ENCODE measurements around the gene OR51M1. TPM values are rescaled to one million over a fixed set of nuclear protein-coding genes. Genes with fewer than 3 reads are reported as not detected.
"Not testable (repeated sequence)": the region's sequence is repeated elsewhere in the genome, so short reads cannot be mapped to it uniquely, and the experiment has no call there.

Gene OR51M1
- not detected for total RNA-seq

GRCh38 chr11:5383576-5383975 is at the start of gene OR51M1:
Gene OR51M1 (plus strand): TSS chr11:5383812. CDS start chr11:5389399, 5,587 bp downstream.
- no peak within 1 kb of the TSS for H3K27ac Mint-ChIP-seq

GRCh38 chr11:5335170-5335569 is 48.4 kb upstream of the OR51M1 start:
- Mint-ChIP-seq H3K27ac (no peak overlapping the region), H3K9me3 (no peaks in the 10 kb centered on the region), H3K36me3 (ENCODE audit: low read depth) (no peaks in the 10 kb centered on the region), H3K4me3 (no peak overlapping the region), H3K4me1 (no peaks in the 10 kb centered on the region), H3K27me3 (peaks cover 8% of the 10 kb centered on the region)
- no peak for ATAC-seq (replicated peaks)

More at GRCh38 chr11:5383576-5383975, at the start of gene OR51M1:
- no peaks in the 10 kb centered on the region for H3K36me3 Mint-ChIP-seq (ENCODE audit: low read depth)
- ATAC-seq (replicated peaks): no peak
- H3K4me3 Mint-ChIP-seq: no peak within 1 kb of the TSS
- H3K27me3 Mint-ChIP-seq: peaks cover 8% of the 10 kb centered on the region
- no peaks in the 10 kb centered on the region for H3K9me3 Mint-ChIP-seq
- H3K4me1 Mint-ChIP-seq: no peaks in the 10 kb centered on the region

GRCh38 chr11:5336331-5336730 is 47.3 kb upstream of the OR51M1 start:
- no peaks in the 10 kb centered on the region for H3K36me3 Mint-ChIP-seq (ENCODE audit: low read depth)
- H3K27me3 Mint-ChIP-seq: peaks cover 8% of the 10 kb centered on the region

GRCh38 chr11:5337253-5337652 is 46.4 kb upstream of the OR51M1 start:
- H3K4me1 Mint-ChIP-seq; H3K27ac Mint-ChIP-seq; H3K27me3 Mint-ChIP-seq; ATAC-seq (replicated peaks); H3K9me3 Mint-ChIP-seq; H3K4me3 Mint-ChIP-seq; H3K36me3 Mint-ChIP-seq (ENCODE audit: low read depth): not testable (repeated sequence)

More at GRCh38 chr11:5336331-5336730, 47.3 kb upstream of the OR51M1 start:
- ATAC-seq (replicated peaks): no peak
- Mint-ChIP-seq H3K9me3 (no peaks in the 10 kb centered on the region), H3K27ac (no peak overlapping the region), H3K4me1 (no peaks in the 10 kb centered on the region), H3K4me3 (no peak overlapping the region)

GRCh38 chr11:5339771-5340322 is 43.8 kb upstream of the OR51M1 start:
- Mint-ChIP-seq H3K27ac (no peak overlapping the region), H3K9me3 (no peaks in the 10 kb centered on the region), H3K27me3 (peaks cover 13% of the 10 kb centered on the region), H3K36me3 (ENCODE audit: low read depth) (no peaks in the 10 kb centered on the region), H3K4me3 (no peak overlapping the region), H3K4me1 (no peaks in the 10 kb centered on the region)
- no peak for ATAC-seq (replicated peaks)

- peaks cover 18% of the 10 kb centered on the region for H3K27me3 Mint-ChIP-seq
- no peak for ATAC-seq (replicated peaks)
- no peak within 1 kb of the TSS for H3K27ac Mint-ChIP-seq
- no peak within 1 kb of the TSS for H3K4me3 Mint-ChIP-seq
- no peaks in the 10 kb centered on the region for H3K36me3 Mint-ChIP-seq (ENCODE audit: low read depth)
- H3K4me1 Mint-ChIP-seq: no peaks in the 10 kb centered on the region
- H3K9me3 Mint-ChIP-seq: peaks cover 3% of the 10 kb centered on the region
Observed at GRCh38 chr11:5343474-5344335, 39.9 kb upstream of the OR51M1 start, which contains the start of gene OR51B5. Gene OR51B5 (minus strand): TSS chr11:5343524. CDS start chr11:5343524, 0 bp downstream.

- H3K36me3 Mint-ChIP-seq (ENCODE audit: low read depth): no peaks in the 10 kb centered on the region
- H3K4me1 Mint-ChIP-seq: no peaks in the 10 kb centered on the region
- peaks cover 3% of the 10 kb centered on the region for H3K9me3 Mint-ChIP-seq
- no peak for ATAC-seq (replicated peaks)
- H3K27me3 Mint-ChIP-seq: peaks cover 12% of the 10 kb centered on the region
- H3K27ac Mint-ChIP-seq: no peak overlapping the region
- H3K4me3 Mint-ChIP-seq: no peak overlapping the region
Observed at GRCh38 chr11:5345831-5346230, 37.8 kb upstream of the OR51M1 start.

- Mint-ChIP-seq H3K4me1 (no peaks in the 10 kb centered on the region), H3K27ac (no peak overlapping the region), H3K4me3 (no peak overlapping the region), H3K27me3 (peaks cover 15% of the 10 kb centered on the region), H3K9me3 (peaks cover 3% of the 10 kb centered on the region), H3K36me3 (ENCODE audit: low read depth) (no peaks in the 10 kb centered on the region)
- no peak for ATAC-seq (replicated peaks)
Observed at GRCh38 chr11:5348551-5349194, 34.9 kb upstream of the OR51M1 start.

- no peak for ATAC-seq (replicated peaks)
Observed at GRCh38 chr11:5349550-5349949, 34.1 kb upstream of the OR51M1 start.

GRCh38 chr11:5351208-5351607 is 32.4 kb upstream of the OR51M1 start, which contains the start of gene OR51B6:
Gene OR51B6 (plus strand): TSS chr11:5351508. CDS start chr11:5351508, 0 bp downstream.
- peaks cover 3% of the 10 kb centered on the region for H3K9me3 Mint-ChIP-seq
- H3K4me3 Mint-ChIP-seq: no peak within 1 kb of the TSS
- H3K27ac Mint-ChIP-seq: no peak within 1 kb of the TSS
- no peaks in the 10 kb centered on the region for H3K36me3 Mint-ChIP-seq (ENCODE audit: low read depth)
- no peak for ATAC-seq (replicated peaks)
- peaks cover 11% of the 10 kb centered on the region for H3K27me3 Mint-ChIP-seq
- H3K4me1 Mint-ChIP-seq: no peaks in the 10 kb centered on the region

More at GRCh38 chr11:5349550-5349949, 34.1 kb upstream of the OR51M1 start:
- Mint-ChIP-seq H3K27ac (no peak overlapping the region), H3K27me3 (peaks cover 15% of the 10 kb centered on the region), H3K36me3 (ENCODE audit: low read depth) (no peaks in the 10 kb centered on the region), H3K9me3 (peaks cover 3% of the 10 kb centered on the region), H3K4me3 (no peak overlapping the region), H3K4me1 (no peaks in the 10 kb centered on the region)

- not testable (repeated sequence) for ATAC-seq (replicated peaks); H3K36me3 Mint-ChIP-seq (ENCODE audit: low read depth); H3K9me3 Mint-ChIP-seq; H3K27ac Mint-ChIP-seq; H3K4me3 Mint-ChIP-seq; H3K27me3 Mint-ChIP-seq; H3K4me1 Mint-ChIP-seq
Observed at GRCh38 chr11:5356031-5356430, 27.6 kb upstream of the OR51M1 start.

- no peak for ATAC-seq (replicated peaks)
- H3K9me3 Mint-ChIP-seq: no peaks in the 10 kb centered on the region
- peaks cover 3% of the 10 kb centered on the region for H3K27me3 Mint-ChIP-seq
- H3K4me1 Mint-ChIP-seq: no peaks in the 10 kb centered on the region
- no peak overlapping the region for H3K4me3 Mint-ChIP-seq
- H3K27ac Mint-ChIP-seq: no peak overlapping the region
- no peaks in the 10 kb centered on the region for H3K36me3 Mint-ChIP-seq (ENCODE audit: low read depth)
Observed at GRCh38 chr11:5362017-5362625, 21.5 kb upstream of the OR51M1 start.

GRCh38 chr11:5363679-5364078 is 19.9 kb upstream of the OR51M1 start:
- no peaks in the 10 kb centered on the region for H3K36me3 Mint-ChIP-seq (ENCODE audit: low read depth)
- peaks cover 8% of the 10 kb centered on the region for H3K27me3 Mint-ChIP-seq
- H3K4me1 Mint-ChIP-seq: no peaks in the 10 kb centered on the region
- H3K9me3 Mint-ChIP-seq: no peaks in the 10 kb centered on the region
- no peak for ATAC-seq (replicated peaks)
- no peak overlapping the region for H3K4me3 Mint-ChIP-seq
- no peak overlapping the region for H3K27ac Mint-ChIP-seq

GRCh38 chr11:5364214-5364613 is 19.4 kb upstream of the OR51M1 start:
- H3K4me1 Mint-ChIP-seq: no peaks in the 10 kb centered on the region
- no peak overlapping the region for H3K27ac Mint-ChIP-seq
- peaks cover 8% of the 10 kb centered on the region for H3K27me3 Mint-ChIP-seq
- no peaks in the 10 kb centered on the region for H3K9me3 Mint-ChIP-seq
- no peak for ATAC-seq (replicated peaks)
- H3K36me3 Mint-ChIP-seq (ENCODE audit: low read depth): no peaks in the 10 kb centered on the region
- no peak overlapping the region for H3K4me3 Mint-ChIP-seq

Data from activated T-helper 17 cell treated with anti-CD3 and anti-CD28 coated beads, Interleukin-2, amount 50 U/mL, for 72 hours (primary cell).